Common myeloid progenitor, CD34-positive (primary cell): ENCODE data around the gene PHF21B.

Experiments
- CTCF ChIA-PET: fragments of 350-600 bp; sonication (Branson Sonifier 250); formaldehyde crosslinking; loops from one replicate; lab custom pipeline; 2021; ENCODE audit warnings: antibody characterized with exemption; lab: Charles Lee
- POLR2A ChIA-PET: fragments of 350-600 bp; sonication (Branson Sonifier 250); formaldehyde crosslinking; loops from one replicate; lab custom pipeline; 2021; ENCODE audit warnings: antibody characterized with exemption; lab: Charles Lee
- DNase-seq, 3 donors: peaks; one replicate each; pipeline versions ENCODE4 v3.0.0 to v3.0.0-alpha.2; 2013
- H3K27ac ChIP-seq, 2 experiments: 1 replicate in 1 of 2; 2 replicates in 1 of 2; pipeline ENCODE4 v1.7.0; 2013; ENCODE audit warnings: inconsistent platforms in 2 of 2, low read length in 2 of 2, mild to moderate bottlenecking in 2 of 2, low read depth in 1 of 2, moderate library complexity in 1 of 2; ENCODE audit not compliant: severe bottlenecking in 2 of 2, insufficient read depth in 1 of 2, poor library complexity in 1 of 2
- H3K27me3 ChIP-seq, 5 experiments: replicated peaks in 2 of 5; 1 replicate in 3 of 5; 2 replicates in 2 of 5; pipeline versions ENCODE4 v1.6.1 to v1.7.0; 2013; ENCODE audit warnings: low read length in 4 of 5, mild to moderate bottlenecking in 2 of 5, moderate library complexity in 2 of 5, inconsistent platforms in 1 of 5; ENCODE audit not compliant: insufficient read depth in 5 of 5, control insufficient read depth in 4 of 5
- H3K36me3 ChIP-seq, 4 experiments: 1 replicate in 2 of 4; 2 replicates in 2 of 4; pipeline versions ENCODE4 v1.6.1 to v1.7.0; 2013; ENCODE audit warnings: low read length in 3 of 4, control low read depth in 1 of 4, mild to moderate bottlenecking in 1 of 4; ENCODE audit not compliant: control insufficient read depth in 4 of 4, insufficient read depth in 4 of 4
- H3K4me1 ChIP-seq, 4 experiments: 1 replicate in 3 of 4; 2 replicates in 1 of 4; pipeline versions ENCODE4 v1.6.1 to v1.7.1; 2013; ENCODE audit warnings: low read length in 3 of 4, mild to moderate bottlenecking in 3 of 4, control low read depth in 1 of 4, inconsistent platforms in 1 of 4, moderate library complexity in 1 of 4; ENCODE audit not compliant: control insufficient read depth in 4 of 4, insufficient read depth in 4 of 4; ENCODE audit errors: control extremely low read depth in 1 of 4
- H3K4me3 ChIP-seq, 7 experiments: 1 replicate in 4 of 7; 2 replicates in 3 of 7; pipeline versions ENCODE4 v1.5.1 to v1.7.0; 2013; ENCODE audit warnings: mild to moderate bottlenecking in 7 of 7, low read length in 6 of 7, moderate library complexity in 6 of 7, inconsistent platforms in 2 of 7, low read depth in 2 of 7, control low read depth in 1 of 7; ENCODE audit not compliant: insufficient read depth in 4 of 7, control insufficient read depth in 1 of 7; ENCODE audit errors: extremely low read depth in 1 of 7
- H3K9me3 ChIP-seq, 5 experiments: 1 replicate in 4 of 5; 2 replicates in 1 of 5; pipeline versions ENCODE4 v1.6.1 to v1.7.1; 2013; ENCODE audit warnings: low read length in 4 of 5, mild to moderate bottlenecking in 2 of 5, inconsistent platforms in 1 of 5, low read depth in 1 of 5, moderate library complexity in 1 of 5; ENCODE audit not compliant: control insufficient read depth in 4 of 5, insufficient read depth in 2 of 5; ENCODE audit errors: control extremely low read depth in 1 of 5
- WGBS: methylation state at CpG from one replicate; pipeline ENCODE4 v1.1.5; 2013; ENCODE audit not compliant: insufficient coverage; 5-methylcytosine and 5-hydroxymethylcytosine counted together

Gene PHF21B

DNA sequence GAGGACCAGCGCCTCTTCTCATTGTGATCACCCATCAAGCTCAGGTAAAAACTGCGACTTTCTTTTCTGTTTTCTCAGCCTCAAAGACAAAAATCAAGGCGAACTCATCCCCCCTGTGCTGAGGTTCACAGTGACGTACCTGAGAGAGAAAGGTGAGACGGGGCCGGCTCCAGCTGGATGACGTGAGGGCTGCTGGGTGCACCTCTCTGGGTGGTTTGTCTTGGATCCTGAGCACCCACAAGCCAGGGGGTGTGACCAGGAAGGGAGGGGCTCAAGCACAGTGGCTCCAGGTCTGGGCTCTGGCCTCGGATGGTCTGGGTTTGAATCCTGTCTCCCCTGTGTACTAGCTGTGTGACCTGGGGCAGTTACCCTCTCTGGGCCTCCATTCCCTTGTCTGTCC lies 164.6 kb downstream of the PHF21B start:
- Histone ChIP-seq H3K9me3 (peaks cover 0 to 6% (median 0%) of the 10 kb centered on the region in 5 experiments), H3K4me3 (no peak overlapping the region), H3K27me3 (peaks cover 0 to 9% (median 0%) of the 10 kb centered on the region in 5 experiments), H3K27ac (no peak overlapping the region), H3K4me1 (no peaks in the 10 kb centered on the region), H3K36me3 (no peaks in the 10 kb centered on the region)
- ChIA-PET CTCF (no interaction called here), POLR2A (no interaction called here)
- 91% methylated on average over 5 of the region's 8 CpGs for WGBS
- DNase-seq: no peak

GRCh38 chr22:44842417-44842816 lies 167.4 kb downstream of the PHF21B start:
- no peak for DNase-seq
- no peaks in the 10 kb centered on the region for H3K4me1 ChIP-seq
- no peaks in the 10 kb centered on the region for H3K36me3 ChIP-seq
- POLR2A ChIA-PET: interaction anchor here (0.5 kb wide), 1 partner anchor 1653 kb away, joined by 3 read pairs; no protein-coding TSS in a partner anchor
- no peak overlapping the region for H3K4me3 ChIP-seq
- CTCF ChIA-PET: no interaction called here
- 89% methylated on average over 6 of the region's 7 CpGs for WGBS
- no peak overlapping the region for H3K27ac ChIP-seq
- peaks cover 0 to 6% (median 0%) of the 10 kb centered on the region in 5 experiments for H3K9me3 ChIP-seq
- H3K27me3 ChIP-seq: peaks cover 0 to 12% (median 3%) of the 10 kb centered on the region in 5 experiments

DNA sequence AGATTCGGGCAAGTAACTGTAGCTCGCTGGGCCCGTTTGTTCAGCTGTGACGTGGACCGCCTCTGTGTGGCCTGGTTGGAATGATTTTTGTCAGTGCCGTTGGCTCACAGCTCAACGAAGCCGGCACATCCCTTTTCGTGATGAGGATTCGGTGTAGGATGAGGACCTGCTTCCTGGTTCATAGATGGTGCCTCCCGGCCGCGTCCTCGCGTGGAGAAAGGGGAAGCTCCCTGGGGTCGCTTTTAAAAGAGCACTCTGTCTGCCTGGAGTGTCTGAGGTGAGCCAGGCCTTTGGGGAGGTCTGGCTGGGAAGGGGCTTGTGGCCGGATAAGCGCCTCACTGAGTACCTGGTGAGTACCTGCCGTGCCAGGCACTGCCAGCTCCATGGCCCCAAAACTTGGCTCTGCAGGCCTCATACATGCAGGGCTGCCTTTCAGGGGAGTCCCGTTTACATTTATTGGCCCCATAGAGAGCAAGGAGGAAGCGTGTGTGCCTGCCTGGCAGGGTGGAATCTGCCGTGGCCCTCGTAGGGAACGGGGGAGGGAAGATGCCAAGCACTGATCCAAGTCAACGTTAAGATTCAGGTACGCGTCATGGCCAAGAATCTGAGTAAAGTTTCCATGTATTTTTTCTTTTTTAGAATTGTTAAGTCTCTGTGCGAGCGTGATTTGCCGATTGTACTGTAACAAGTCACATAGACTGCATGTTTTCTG lies 169.0 kb downstream of the PHF21B start:
- Histone ChIP-seq H3K27me3 (peaks cover 0 to 13% (median 4%) of the 10 kb centered on the region in 5 experiments), H3K9me3 (peaks cover 0 to 10% (median 0%) of the 10 kb centered on the region in 5 experiments), H3K27ac (no peak overlapping the region), H3K36me3 (no peaks in the 10 kb centered on the region), H3K4me3 (no peak overlapping the region), H3K4me1 (no peaks in the 10 kb centered on the region)
- 62% methylated on average over 30 of the region's 30 CpGs for whole genome bisulfite sequencing
- CTCF ChIA-PET: no interaction called here
- no peak for DNase-seq
- POLR2A ChIA-PET: no interaction called here

- H3K4me3 ChIP-seq: no peak overlapping the region
- CTCF ChIA-PET: no interaction called here
- POLR2A ChIA-PET: no interaction called here
- H3K27ac ChIP-seq: no peak overlapping the region
- peaks cover 0 to 9% (median 2%) of the 10 kb centered on the region in 5 experiments for H3K9me3 ChIP-seq
- H3K27me3 ChIP-seq: peaks cover 0 to 12% (median 4%) of the 10 kb centered on the region in 5 experiments
- WGBS: 91% methylated on average over 11 of the region's 13 CpGs
- H3K4me1 ChIP-seq: no peaks in the 10 kb centered on the region
- DNase-seq: no peak
- H3K36me3 ChIP-seq: no peaks in the 10 kb centered on the region
Measured at GRCh38 chr22:44839721-44840120, 170.1 kb downstream of the PHF21B start.

DNA sequence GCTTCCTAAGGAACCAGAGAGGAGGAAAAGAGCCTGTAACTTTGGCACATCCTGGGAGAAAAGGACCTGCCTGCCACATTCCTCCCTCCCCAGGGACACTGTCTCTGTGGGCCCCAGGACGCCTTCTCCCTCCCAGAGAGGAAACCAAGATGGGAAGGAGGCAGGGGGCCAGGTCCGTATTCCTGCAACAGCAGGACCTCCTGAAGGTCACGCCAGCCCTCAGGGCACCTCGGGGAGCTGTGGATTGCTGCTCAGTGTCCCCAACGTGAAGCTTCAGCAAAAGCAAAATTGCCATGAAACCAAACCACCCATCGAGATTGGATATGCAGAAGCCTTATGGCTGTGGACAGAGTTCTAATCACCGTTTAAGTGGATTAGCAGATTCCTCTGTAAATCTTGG lies 170.7 kb downstream of the PHF21B start:
- peaks cover 0 to 12% (median 4%) of the 10 kb centered on the region in 5 experiments for H3K27me3 ChIP-seq
- DNase-seq: no peak
- no peaks in the 10 kb centered on the region for H3K4me1 ChIP-seq
- H3K9me3 ChIP-seq: peaks cover 0 to 11% (median 4%) of the 10 kb centered on the region in 5 experiments
- H3K27ac ChIP-seq: no peak overlapping the region
- WGBS: 84% methylated on average over 7 of the region's 7 CpGs
- H3K36me3 ChIP-seq: no peaks in the 10 kb centered on the region
- H3K4me3 ChIP-seq: no peak overlapping the region
- ChIA-PET POLR2A (interaction anchor here (0.6 kb wide), 1 partner anchor 12 kb away, joined by 6 read pairs; no protein-coding TSS in a partner anchor), CTCF (no interaction called here)

- ChIA-PET CTCF (no interaction called here), POLR2A (interaction anchor here (0.6 kb wide), 1 partner anchor 11 kb away, joined by 6 read pairs; no protein-coding TSS in a partner anchor)
- no peaks in the 10 kb centered on the region for H3K36me3 ChIP-seq
- peaks cover 0 to 12% (median 4%) of the 10 kb centered on the region in 5 experiments for H3K27me3 ChIP-seq
- WGBS: 93% methylated on average over 15 of the region's 16 CpGs
- no peak for DNase-seq
- H3K4me1 ChIP-seq: no peaks in the 10 kb centered on the region
- H3K27ac ChIP-seq: no peak overlapping the region
- H3K9me3 ChIP-seq: peaks cover 0 to 11% (median 4%) of the 10 kb centered on the region in 5 experiments
- no peak overlapping the region for H3K4me3 ChIP-seq
Measured at GRCh38 chr22:44838316-44839016, 171.3 kb downstream of the PHF21B start.

DNA sequence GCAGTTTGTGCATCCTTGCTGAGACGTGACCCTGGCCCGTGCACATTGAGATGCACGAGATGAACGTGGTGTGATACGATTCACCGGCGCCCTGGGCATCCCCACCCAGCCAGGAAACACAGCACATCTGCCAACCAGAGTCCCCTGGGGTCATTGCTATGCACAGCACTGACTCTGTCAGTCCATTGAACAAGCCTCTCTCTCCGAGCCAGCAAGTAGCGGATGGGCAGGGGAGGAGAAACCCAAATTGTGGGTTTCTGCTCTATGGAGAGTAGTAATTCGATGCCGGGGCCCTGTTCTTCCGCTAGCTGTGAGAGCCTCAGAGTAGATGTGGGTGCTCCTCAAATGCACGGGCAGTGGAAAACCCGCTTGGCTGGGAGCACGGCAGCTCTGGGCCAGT lies 172.3 kb downstream of the PHF21B start:
- Histone ChIP-seq H3K27me3 (peaks cover 0 to 12% (median 4%) of the 10 kb centered on the region in 5 experiments), H3K36me3 (no peaks in the 10 kb centered on the region), H3K27ac (no peak overlapping the region), H3K4me1 (no peaks in the 10 kb centered on the region), H3K9me3 (peaks cover 0 to 15% (median 4%) of the 10 kb centered on the region in 5 experiments), H3K4me3 (no peak overlapping the region)
- CTCF ChIA-PET: no interaction called here
- no peak for DNase-seq
- WGBS: 89% methylated on average over 9 of the region's 15 CpGs
- POLR2A ChIA-PET: no interaction called here
